GM12892 (cell line): Measurements from ENCODE around the gene DLG2.

Experiments
- POLR2A ChIP-seq: IDR thresholded peaks from 2 replicates; pipeline ENCODE4 v1.6.1; 2011; ENCODE audit warnings: low read depth, low read length, control low read depth
- POLR2AphosphoS5 ChIP-seq: IDR thresholded peaks from 2 replicates; pipeline ENCODE4 v1.6.1; 2011; ENCODE audit warnings: low read depth, low read length, control low read depth

DNA sequence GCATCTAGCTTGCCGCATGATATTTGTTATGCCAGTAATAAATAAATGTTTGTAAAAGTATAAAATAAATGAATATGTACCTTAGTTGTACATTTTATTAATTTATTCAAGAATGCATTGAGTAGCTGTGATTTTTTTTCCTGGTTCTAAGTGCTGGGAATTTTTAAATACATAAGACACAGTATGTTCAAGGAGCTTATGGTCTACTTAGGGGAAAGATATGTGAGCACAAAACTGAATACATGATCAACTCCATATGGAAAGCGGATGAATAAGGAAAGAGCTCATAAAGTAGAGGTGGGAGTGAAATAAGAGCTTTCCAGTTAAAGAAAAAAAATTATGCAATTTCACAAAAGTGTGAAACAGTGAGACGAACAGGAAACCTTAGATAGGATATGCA is 1396.7 kb downstream of the DLG2 start:
- TF ChIP-seq POLR2A (no peak), POLR2AphosphoS5 (no peak)
